Keratinocyte (primary cell): ENCODE measurements around the gene CPA4. TPM values are rescaled to one million over a fixed set of nuclear protein-coding genes. Genes with fewer than 3 reads are reported as not detected.
"Not testable (repeated sequence)": the region's sequence is repeated elsewhere in the genome, so short reads cannot be mapped to it uniquely, and the experiment has no call there.

Experiments used
- DNase-seq: peaks from one replicate; pipeline ENCODE4 v3.0.0-alpha.2; 2011; ENCODE audit warnings: low read depth, missing footprints, low spot score
- FAIRE-seq: peaks from 2 replicates; lab custom pipeline; 2011; peaks lifted over from hg19 to GRCh38; lab: Jason Lieb, UNC
- H2AFZ ChIP-seq: 2 replicates; pipeline ENCODE4 v1.6.0; 2012; ENCODE audit warnings: low read length, control low read depth, inconsistent platforms; ENCODE audit not compliant: control insufficient read depth
- H3K27ac ChIP-seq: 2 replicates; pipeline ENCODE4 v1.5.1; 2011; ENCODE audit warnings: low read length; ENCODE audit not compliant: control insufficient read depth, insufficient read depth
- H3K27me3 ChIP-seq: 3 replicates; pipeline ENCODE4 v1.6.0; 2011; ENCODE audit warnings: low read length; ENCODE audit not compliant: control insufficient read depth, insufficient read depth; ENCODE audit errors: extremely low read depth
- H3K36me3 ChIP-seq, 2 experiments: 2 replicates in 1 of 2; 3 replicates in 1 of 2; pipeline ENCODE4 v1.5.1; 2011; ENCODE audit warnings: low read length in 2 of 2, mild to moderate bottlenecking in 1 of 2; ENCODE audit not compliant: control insufficient read depth in 2 of 2, insufficient read depth in 2 of 2; ENCODE audit errors: extremely low read depth in 1 of 2
- H3K4me1 ChIP-seq: 3 replicates; pipeline ENCODE4 v1.5.1; 2011; ENCODE audit warnings: low read length; ENCODE audit not compliant: control insufficient read depth, insufficient read depth; ENCODE audit errors: extremely low read depth
- H3K4me2 ChIP-seq: 3 replicates; pipeline ENCODE4 v1.6.0; 2011; ENCODE audit warnings: low read depth, low read length; ENCODE audit not compliant: control insufficient read depth, insufficient read depth; ENCODE audit errors: extremely low read depth
- H3K4me3 ChIP-seq, 3 experiments: fragments of 200-600 bp in 1 of 3; sonication (generic) in 1 of 3; 2 replicates in 2 of 3; 3 replicates in 1 of 3; pipeline ENCODE4 v1.5.1; 2011 to 2016; ENCODE audit warnings: low read length in 3 of 3, mild to moderate bottlenecking in 3 of 3, control low read depth in 2 of 3, inconsistent platforms in 1 of 3, low read depth in 1 of 3, mixed read lengths in 1 of 3, mixed run types in 1 of 3, moderate library complexity in 1 of 3; ENCODE audit not compliant: control insufficient read depth in 2 of 3, insufficient read depth in 2 of 3; ENCODE audit errors: extremely low read depth in 1 of 3
- H3K79me2 ChIP-seq: 2 replicates; pipeline ENCODE4 v1.6.0; 2012; ENCODE audit warnings: low read length; ENCODE audit not compliant: control insufficient read depth, insufficient read depth
- H3K9ac ChIP-seq: 3 replicates; pipeline ENCODE4 v1.6.0; 2011; ENCODE audit warnings: low read length; ENCODE audit not compliant: control insufficient read depth, insufficient read depth; ENCODE audit errors: extremely low read depth
- H3K9me1 ChIP-seq: 3 replicates; pipeline ENCODE4 v1.6.0; 2011; ENCODE audit warnings: low read length; ENCODE audit not compliant: control insufficient read depth, insufficient read depth; ENCODE audit errors: extremely low read depth
- H3K9me3 ChIP-seq: 2 replicates; pipeline ENCODE4 v1.5.1; 2012; ENCODE audit warnings: low read depth, low read length; ENCODE audit not compliant: control insufficient read depth
- H4K20me1 ChIP-seq: 3 replicates; pipeline ENCODE4 v1.6.0; 2011; ENCODE audit warnings: low read length; ENCODE audit not compliant: control insufficient read depth, insufficient read depth; ENCODE audit errors: extremely low read depth
- EZH2 ChIP-seq: IDR thresholded peaks from one replicate; pipeline ENCODE4 v1.6.1; 2012; ENCODE audit warnings: inconsistent platforms, mild to moderate bottlenecking, low read length, moderate library complexity
- dilution Hi-C: fragments of 300-500 bp; cut with MboI; formaldehyde crosslinking; loops from one replicate; pipeline ENCODE4 v1.7.0; 2020; ENCODE audit warnings: low sequenced_read_pairs; ENCODE audit not compliant: extremely low pct_ligation_motif_present
- polyA minus RNA-seq, 3 experiments: library from RNA; depleted of rRNA, polyadenylated mRNA; stranded (reverse); fragments of >200 nt; gene quantifications; 1 replicate in 1 of 3; 2 replicates in 1 of 3; 3 replicates in 1 of 3; pipeline ENCODE4 v1.2.3, GENCODE V29; 2011
- polyA plus RNA-seq, 5 experiments: library from polyadenylated mRNA; depleted of rRNA in 3 of 5; stranded (reverse) in 3 of 5; stranded (forward) in 1 of 5; unstranded in 1 of 5; fragments of >200 nt; gene quantifications; 1 replicate in 1 of 5; 2 replicates in 3 of 5; 3 replicates in 1 of 5; pipeline versions ENCODE4 v1.2.1 to v1.2.3, GENCODE V29; 2011 to 2012; ENCODE audit warnings: missing spikeins in 2 of 5, low read depth in 1 of 5, low replicate concordance in 1 of 5

CPA4 gene, protein sequence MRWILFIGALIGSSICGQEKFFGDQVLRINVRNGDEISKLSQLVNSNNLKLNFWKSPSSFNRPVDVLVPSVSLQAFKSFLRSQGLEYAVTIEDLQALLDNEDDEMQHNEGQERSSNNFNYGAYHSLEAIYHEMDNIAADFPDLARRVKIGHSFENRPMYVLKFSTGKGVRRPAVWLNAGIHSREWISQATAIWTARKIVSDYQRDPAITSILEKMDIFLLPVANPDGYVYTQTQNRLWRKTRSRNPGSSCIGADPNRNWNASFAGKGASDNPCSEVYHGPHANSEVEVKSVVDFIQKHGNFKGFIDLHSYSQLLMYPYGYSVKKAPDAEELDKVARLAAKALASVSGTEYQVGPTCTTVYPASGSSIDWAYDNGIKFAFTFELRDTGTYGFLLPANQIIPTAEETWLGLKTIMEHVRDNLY
- polyA plus RNA-seq (248 to 423 TPM (median 276 TPM) in 3 replicates), polyA minus RNA-seq (179 to 415 TPM (median 405 TPM) in 3 replicates)
- polyA plus RNA-seq (2011; ENCODE audit: low read depth): 251 TPM
- 150 and 192 TPM in 2 replicates for polyA plus RNA-seq (2011; cell fraction: cytosol; rRNA removed)
- polyA plus RNA-seq (2011; cell fraction: nucleus; rRNA removed): 1,379 and 1,426 TPM in 2 replicates
- polyA plus RNA-seq (2012; ENCODE audit: low replicate concordance): 171 and 255 TPM in 2 replicates
- 165 TPM for polyA minus RNA-seq (2011; cell fraction: cytosol; rRNA and poly(A)+ RNA removed)
- polyA minus RNA-seq (2011; cell fraction: nucleus; rRNA and poly(A)+ RNA removed): 577 and 948 TPM in 2 replicates

DNA sequence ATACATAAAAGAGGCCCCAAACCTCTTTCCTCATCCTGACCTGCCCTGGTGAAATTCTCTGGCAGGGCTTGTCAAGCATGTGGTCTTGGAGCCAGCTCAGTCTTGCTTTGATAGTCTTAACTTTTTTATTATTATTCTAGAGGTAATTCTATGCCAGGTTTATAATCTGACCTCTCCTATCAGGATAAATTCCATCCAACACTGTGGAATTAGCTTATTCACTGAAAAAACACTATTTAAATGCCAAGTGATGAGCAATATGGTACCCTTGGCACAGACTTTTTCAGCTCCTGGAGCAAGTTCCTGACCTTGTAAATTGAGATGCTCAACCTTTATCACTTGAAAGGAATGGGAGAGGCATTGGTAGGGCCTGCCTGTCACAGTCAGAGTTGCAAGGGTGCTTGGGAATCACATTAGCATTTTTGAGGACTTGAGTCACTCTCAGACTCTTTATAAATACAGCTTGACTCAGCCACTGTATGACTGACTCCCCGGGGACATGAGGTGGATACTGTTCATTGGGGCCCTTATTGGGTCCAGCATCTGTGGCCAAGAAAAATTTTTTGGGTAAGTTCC is at the start of gene CPA4:
TSS of gene CPA4 (plus strand) at position 480 of the 576 bp plus-strand sequence. CDS start at position 500, 20 bp downstream.
- Histone ChIP-seq H3K4me1 (peaks cover 55% of the 10 kb centered on the region), H3K79me2 (peaks cover 31% of the 10 kb centered on the region), H3K36me3 (peaks cover 17 to 20% of the 10 kb centered on the region in 2 experiments), H3K9ac (peak within 1 kb of the TSS; percentile 77), H3K4me2 (peak within 1 kb of the TSS; percentile 90), H3K9me1 (no peaks in the 10 kb centered on the region), H3K27ac (peak within 1 kb of the TSS; percentile 95), H4K20me1 (peaks cover 11% of the 10 kb centered on the region), H3K9me3 (no peaks in the 10 kb centered on the region), H2AFZ (no peak within 1 kb of the TSS), H3K27me3 (no peaks in the 10 kb centered on the region), H3K4me3 (peak within 1 kb of the TSS; percentile 58 to 86 (median 73))
- DNase-seq: peak; percentile 97
- dilution Hi-C loops: no loop called here
- FAIRE-seq: peak; percentile 68
- TF ChIP-seq EZH2: no peak

DNA sequence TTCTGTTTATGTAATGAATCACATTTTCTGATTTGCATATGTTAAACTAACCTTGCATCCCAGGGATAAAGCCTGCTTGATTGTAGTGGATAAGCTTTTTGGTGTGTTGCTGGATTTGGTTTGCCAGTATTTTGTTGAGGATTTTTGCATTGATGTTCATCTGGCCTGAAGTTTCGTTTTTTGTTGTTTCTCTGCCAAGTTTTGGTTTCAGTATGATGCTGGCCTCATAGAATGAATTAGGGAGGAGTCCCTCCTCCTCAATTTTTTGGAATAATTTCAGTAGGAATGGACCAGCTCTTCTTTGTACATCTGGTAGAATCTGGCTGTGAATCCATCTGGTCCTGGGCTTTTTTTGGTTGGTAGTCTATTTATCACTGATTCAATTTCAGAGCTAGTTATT is 49.5 kb upstream of the CPA4 start:
- H3K4me2 ChIP-seq, H3K36me3 ChIP-seq, H3K9ac ChIP-seq, dilution Hi-C loops, H3K4me3 ChIP-seq, H3K9me1 ChIP-seq, H2AFZ ChIP-seq, H4K20me1 ChIP-seq, H3K9me3 ChIP-seq, H3K27ac ChIP-seq, H3K27me3 ChIP-seq, DNase-seq, FAIRE-seq, H3K79me2 ChIP-seq: not testable (repeated sequence)
- H3K4me1 ChIP-seq: peaks cover 12% of the 10 kb centered on the region

DNA sequence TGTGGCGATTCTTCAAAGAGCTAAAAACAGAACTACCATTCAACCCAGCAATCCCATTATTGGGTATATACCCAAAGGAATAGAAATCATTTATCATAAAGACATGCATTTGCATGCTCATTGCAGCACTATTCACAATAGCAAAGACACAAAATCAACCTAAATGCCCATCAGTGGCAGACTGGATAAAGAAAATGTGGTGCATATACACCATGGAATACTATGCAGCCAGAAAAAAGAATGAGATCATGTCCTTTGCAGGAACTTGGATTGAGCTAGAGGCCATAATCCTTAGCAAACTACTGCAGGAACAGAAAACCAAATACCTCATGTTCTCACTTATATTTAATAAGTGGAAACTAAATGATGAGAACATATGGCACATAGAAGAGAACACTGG is 46.5 kb upstream of the CPA4 start:
- H3K4me2 ChIP-seq, dilution Hi-C loops, H3K9me1 ChIP-seq, H2AFZ ChIP-seq, DNase-seq, H3K27ac ChIP-seq, H3K9me3 ChIP-seq, H3K9ac ChIP-seq, H4K20me1 ChIP-seq, H3K36me3 ChIP-seq, H3K4me3 ChIP-seq, FAIRE-seq, H3K79me2 ChIP-seq, H3K27me3 ChIP-seq: not testable (repeated sequence)
- H3K4me1 ChIP-seq: peaks cover 12% of the 10 kb centered on the region

DNA sequence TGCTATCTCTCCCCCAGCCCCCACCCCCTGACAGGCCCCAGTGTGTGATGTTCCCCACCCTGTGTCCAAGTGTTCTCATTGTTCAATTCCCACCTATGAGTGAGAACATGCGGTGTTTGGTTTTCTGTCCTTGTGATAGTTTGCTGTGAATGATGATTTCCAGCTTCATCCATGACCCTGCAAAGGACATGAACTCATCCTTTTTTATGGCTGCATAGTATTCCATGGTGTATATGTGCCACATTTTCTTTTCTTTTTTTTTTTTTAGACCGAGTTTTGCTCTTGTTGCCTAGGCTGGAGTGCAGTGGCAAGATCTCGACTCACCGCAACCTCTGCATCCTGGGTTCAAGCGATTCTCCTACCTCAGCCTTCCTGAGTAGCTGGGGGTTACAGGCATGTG is 44.1 kb upstream of the CPA4 start:
- FAIRE-seq, H3K4me2 ChIP-seq, H4K20me1 ChIP-seq, dilution Hi-C loops, H3K27me3 ChIP-seq, H3K27ac ChIP-seq, H3K79me2 ChIP-seq, H2AFZ ChIP-seq, H3K4me3 ChIP-seq, H3K36me3 ChIP-seq, H3K9ac ChIP-seq, DNase-seq, H3K9me1 ChIP-seq, H3K9me3 ChIP-seq, H3K4me1 ChIP-seq: not testable (repeated sequence)
